GM21723 (cell line): ENCODE measurements around the gene CAPN10.

Source experiments
- ATAC-seq: cut with Tn5 transposase; IDR thresholded peaks from one replicate; pipeline ENCODE4 v1.9.1; 2021; ENCODE audit warnings: mild to moderate bottlenecking, moderate library complexity; ENCODE audit not compliant: unreplicated experiment

CAPN10 gene

DNA sequence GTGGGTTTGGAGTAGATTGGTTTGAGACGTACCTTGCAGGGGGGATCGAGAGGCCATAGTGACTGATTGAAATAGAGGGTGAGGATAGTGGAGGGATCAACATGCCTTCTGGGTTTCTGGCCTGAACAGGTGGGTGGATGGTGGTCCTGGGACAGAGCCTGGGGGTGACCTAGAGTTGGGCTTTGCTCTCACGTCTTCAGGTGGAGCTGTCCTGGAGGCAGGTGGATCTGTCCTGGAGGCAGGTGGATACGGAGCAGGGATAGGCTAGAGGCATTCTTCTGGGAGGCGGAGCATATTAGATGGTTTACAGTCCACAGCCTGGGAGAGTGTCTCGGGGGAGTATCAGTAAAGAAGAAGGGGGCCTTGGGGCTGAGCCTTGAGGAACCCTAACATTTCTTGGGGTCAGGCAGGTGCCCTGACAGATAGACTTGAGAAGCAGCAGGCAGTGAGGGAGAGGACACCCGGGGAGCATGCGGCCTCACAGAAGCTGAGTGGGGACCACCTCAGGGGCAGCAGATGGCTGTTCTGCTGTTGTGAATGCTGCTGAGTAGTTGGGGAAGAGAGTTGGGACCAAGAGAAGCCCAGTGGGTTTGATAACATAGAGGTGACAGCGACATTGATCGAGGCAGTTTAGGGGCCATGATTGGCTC lies 1.6 kb downstream of the CAPN10 start:
- ATAC-seq: no peak

DNA sequence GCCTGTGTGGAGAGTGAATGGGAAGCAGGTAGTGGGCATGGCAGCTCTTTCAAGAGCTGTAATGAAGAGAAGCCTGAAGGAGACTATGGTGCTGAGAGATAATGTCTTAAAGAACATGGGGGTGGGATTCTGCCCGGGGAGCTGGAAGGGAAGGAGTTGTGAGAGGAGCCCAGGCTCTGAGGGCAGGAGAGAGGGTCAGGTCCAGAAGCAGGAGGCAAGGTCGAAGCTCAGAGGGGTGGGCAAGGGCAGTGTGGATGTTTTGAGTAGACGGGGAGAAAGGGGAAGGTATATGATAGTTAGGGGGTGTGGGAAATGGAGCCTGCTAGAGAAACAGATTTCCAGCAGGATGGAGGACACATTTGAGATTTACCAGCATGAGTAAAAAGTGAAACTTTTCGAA lies 2.1 kb downstream of the CAPN10 start:
- ATAC-seq: no peak

DNA sequence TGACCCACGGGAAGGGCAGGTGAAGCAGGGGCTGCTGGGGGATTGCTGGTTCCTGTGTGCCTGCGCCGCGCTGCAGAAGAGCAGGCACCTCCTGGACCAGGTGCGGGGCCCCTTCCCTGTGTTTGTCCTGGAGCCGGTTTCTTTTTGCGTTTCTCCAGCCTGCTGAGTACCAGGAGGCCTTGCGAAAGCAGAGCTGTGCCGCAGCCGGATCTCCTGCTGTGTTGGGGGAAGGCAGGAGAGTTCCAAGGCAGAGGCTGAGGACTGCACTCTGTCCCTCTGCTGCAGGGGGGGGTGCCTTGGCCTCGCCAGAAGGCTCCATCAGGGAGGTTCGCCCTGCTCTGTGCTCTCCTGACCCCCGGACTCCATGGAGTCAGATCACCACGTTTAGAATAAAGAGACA lies 2.8 kb downstream of the CAPN10 start:
- ATAC-seq: no peak

DNA sequence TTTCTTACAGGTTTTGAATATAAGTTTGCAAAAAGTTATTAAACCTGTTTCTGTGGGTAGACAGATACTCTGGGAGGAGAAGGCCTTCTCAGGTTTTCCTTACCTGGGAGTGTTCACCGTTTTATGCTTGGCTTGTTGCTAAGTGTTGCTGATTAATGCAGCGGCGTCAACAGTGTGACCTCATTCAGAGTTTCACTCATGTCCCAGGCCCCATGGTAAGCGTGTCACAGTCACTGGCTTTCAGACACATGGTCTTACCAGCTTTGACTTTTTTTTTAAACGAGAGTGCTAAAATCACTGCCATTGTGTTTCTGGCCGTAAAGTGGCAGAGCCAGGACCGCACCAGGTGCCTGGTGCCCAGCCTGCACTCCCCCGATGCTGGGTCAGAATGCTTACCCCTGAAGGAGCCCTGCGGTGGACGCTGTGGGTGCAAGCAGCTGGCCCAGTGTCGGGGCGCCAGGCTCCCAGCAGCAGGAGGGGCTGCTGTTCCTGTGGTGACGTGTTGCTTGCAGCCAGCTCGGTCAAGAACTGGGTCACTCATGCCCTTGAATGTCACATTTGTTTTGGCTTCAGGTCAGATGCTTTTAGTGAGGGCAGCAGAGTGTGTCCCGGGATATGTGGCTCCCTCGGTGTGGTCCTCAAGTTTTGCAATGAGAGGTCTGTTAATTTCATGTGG lies 3.5 kb downstream of the CAPN10 start:
- no peak for ATAC-seq

DNA sequence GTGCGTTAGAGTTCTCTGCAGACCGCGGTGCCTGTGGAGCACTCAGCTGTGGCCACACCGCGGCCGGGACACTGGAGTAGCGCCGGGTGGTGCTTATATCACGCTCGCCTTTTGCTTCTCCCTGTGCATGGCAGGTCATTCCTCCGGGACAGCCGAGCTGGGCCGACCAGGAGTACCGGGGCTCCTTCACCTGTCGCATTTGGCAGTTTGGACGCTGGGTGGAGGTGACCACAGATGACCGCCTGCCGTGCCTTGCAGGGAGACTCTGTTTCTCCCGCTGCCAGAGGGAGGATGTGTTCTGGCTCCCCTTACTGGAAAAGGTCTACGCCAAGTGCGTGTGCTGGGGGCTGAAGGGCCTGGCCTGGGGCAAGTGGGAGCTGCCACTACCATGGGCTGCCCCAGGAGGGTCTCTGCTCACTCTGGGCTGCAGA lies 4.2 kb downstream of the CAPN10 start:
- no peak for ATAC-seq

DNA sequence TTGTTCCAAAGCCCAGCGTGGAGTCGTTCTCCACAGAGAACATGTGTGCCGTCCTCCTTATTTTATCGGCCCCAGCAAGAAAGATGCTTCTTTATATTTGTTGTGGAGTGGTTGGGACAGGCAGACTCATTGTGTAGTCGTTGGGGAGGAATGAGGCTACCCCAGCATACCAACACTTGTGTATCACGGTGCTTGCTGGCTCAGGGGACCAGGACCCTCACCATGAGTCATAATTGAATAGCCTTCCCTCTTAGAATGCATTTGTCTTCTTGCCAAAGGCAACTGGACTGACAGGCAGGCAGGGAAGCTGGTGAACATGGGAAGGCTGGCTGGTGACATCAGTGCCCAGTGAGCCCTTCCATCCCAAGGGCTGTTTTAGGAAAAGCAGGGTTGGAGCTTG lies 4.7 kb downstream of the CAPN10 start:
- ATAC-seq: no peak

DNA sequence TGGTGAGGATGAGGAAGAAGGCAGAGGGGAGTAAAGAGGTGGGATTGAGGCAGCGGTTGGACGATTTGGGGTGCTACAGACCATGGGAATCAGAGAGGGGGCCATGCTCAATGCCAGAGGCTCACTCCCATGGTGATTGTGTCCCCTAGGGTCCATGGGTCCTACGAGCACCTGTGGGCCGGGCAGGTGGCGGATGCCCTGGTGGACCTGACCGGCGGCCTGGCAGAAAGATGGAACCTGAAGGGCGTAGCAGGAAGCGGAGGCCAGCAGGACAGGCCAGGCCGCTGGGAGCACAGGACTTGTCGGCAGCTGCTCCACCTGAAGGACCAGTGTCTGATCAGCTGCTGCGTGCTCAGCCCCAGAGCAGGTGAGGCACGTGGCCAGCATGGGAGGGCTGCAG lies 5.2 kb downstream of the CAPN10 start:
- ATAC-seq: no peak

DNA sequence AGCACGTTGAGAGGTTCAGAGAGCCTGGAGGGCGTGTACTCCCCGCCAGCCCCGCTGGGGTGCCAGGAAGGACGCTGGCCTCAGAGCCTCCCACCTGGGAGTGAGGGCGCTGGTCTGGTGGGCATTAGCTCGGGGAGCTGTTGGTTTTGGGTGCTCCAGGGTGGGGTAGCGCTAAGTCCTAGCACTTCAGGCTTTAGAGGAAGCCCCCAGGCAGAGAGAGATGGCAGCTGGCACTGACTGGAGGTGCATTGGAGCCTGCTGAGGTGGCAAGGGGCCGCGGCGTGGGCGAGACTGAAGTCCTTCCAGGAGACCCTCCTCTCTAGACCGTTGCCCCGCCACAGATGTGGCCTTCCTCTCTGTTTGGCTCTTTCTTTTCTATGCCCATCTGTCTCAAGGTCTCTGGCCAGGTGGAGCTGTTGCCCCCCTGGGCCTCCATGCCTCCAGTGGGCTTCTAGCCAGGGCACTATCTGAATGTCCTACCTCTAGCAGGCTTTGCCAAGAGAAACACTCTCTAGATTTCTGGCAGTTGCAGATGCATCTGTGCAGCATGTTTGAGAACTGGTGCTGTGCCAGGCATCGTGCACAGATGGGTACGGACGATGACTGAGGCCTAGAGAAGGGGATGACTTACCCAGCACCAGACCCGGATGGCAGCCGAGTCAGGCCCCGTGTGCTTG lies 6.6 kb downstream of the CAPN10 start:
- ATAC-seq: no peak

DNA sequence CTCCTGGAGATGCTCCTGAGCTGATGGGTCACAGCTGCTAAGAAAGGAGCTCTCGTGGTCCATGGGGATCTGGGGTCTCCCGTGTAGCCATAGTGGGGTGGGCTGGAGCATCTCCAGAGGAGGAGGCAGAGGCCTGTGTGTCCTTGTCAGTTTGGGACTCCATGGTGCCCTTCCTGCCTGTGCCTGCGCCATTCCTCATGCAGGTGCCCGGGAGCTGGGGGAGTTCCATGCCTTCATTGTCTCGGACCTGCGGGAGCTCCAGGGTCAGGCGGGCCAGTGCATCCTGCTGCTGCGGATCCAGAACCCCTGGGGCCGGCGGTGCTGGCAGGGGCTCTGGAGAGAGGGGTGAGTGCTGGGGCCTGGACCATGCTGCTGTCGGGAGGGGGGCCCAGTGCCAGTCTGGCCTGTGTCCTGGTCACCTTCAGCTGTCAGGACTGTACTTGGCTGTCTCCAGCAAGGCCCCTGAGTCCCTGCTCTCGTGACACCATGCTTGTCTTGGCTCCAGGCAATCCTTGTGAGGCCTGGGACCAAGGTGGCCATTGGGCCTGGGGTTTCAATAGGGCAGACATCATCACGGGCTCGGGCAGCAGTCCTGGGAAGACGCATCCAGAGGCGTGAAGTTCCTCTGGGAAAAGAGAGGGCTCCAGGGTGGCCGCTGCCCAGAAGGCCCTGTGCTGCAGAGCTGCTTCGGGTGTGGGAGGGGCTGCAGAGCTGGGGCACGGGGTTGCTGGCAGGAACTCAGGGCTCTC lies 7.3 kb downstream of the CAPN10 start:
- ATAC-seq: no peak

DNA sequence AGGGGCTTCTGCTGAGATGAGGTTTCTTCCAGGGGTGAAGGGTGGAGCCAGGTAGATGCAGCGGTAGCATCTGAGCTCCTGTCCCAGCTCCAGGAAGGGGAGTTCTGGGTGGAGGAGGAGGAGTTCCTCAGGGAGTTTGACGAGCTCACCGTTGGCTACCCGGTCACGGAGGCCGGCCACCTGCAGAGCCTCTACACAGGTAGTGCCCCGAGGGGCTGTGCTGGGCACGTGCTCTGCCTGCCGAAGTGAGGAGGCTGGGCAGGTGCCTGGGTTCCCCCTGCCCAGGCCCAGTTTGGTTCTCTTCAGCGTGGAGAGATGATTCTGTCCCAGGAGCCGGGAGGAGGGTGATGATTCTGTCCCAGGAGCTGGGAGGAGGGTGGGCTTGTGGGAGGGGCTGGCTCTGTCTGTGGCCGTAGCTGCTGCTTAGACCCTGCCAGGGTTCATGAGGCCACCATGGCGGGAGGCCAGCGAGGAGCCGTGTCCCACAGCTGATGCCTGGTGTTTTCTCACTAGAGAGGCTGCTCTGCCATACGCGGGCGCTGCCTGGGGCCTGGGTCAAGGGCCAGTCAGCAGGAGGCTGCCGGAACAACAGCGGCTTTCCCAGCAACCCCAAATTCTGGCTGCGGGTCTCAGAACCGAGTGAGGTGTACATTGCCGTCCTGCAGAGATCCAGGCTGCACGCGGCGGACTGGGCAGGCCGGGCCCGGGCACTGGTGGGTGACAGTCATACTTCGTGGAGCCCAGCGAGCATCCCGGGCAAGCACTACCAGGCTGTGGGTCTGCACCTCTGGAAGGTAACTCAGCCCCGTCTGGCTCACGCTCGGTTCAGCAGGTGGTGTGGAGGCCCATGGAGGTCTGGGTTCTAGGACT lies 8.2 kb downstream of the CAPN10 start:
- no peak for ATAC-seq

DNA sequence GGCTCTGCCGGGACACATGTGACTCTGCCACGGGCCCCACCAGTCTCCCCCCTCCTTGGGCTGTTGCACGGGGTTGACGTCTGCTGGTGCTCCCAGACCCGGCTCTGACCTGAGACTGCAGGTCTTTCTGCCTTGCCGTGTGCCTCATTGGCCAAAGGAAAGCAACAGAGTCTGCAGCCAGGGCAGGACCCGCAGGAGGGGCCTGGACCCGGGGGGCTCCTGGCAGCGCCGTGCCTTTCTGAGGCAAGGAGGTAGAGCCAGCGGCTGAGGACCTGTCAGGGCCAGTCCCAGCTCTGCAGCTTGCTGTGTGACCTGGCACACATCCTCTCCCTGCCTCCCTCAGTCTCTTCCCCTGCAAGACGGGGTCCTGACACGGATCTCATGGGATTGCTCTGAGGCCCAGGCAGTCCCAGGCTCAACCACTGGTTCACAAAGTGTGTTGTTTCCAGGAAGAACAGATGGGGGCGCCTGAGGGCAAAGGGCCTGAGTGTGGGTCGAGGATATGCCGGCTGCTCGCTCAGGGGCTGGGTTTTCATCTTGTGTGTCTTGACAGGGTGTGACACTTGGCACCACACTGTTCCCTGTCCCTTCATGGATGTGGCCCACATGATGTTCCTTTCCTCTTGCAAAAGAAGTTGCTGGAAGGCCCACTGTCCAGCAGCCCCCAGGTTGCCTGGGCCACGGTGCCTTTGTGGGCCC lies 9.0 kb downstream of the CAPN10 start:
- no peak for ATAC-seq

DNA sequence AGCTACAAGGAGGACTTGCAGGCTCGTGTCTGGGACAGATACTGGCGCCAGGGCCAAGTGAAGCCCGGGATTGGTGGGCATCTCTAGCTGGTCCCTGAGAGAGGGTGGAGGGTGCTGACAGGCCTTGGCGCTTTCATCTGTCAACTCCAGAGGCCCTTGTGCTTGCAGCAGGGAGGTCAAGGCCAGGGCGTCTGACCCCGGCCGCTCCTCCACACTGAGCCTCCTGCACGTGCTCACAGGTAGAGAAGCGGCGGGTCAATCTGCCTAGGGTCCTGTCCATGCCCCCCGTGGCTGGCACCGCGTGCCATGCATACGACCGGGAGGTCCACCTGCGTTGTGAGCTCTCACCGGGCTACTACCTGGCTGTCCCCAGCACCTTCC lies 9.5 kb downstream of the CAPN10 start:
- no peak for ATAC-seq

DNA sequence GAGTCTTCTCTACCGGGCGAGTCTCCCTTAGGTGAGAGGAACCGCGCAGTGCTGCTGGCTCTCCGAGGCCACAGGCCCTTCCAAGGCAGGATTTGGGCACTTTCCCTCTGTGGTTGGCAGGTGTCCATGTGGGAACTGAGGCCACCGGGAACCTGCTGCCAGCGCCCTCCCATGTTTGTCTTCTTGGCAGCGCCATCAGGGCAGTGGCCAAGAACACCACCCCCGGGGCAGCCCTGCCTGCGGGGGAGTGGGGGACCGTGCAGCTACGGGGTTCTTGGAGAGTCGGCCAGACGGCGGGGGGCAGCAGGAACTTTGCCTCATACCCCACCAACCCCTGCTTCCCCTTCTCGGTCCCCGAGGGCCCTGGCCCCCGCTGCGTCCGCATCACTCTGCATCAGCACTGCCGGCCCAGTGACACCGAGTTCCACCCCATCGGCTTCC lies 10.0 kb downstream of the CAPN10 start:
- ATAC-seq: no peak

DNA sequence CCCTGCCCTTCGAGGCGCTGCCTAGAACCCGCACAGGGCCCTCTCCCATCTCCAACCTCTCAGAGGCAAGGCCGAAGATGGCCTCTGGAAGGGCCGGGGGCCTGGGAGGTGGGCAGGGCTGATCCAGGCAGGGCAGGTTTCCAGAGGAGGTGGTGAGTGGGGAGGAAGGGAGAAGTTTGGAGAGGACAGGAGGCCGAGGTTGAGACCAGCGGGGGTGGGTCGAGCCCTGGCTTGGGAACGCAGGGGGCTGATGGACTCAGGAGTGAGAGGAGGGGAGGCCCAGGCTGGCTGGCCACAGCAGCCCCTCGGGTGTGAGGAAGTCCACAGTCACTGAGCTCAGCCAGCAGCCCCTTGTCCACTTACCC lies 10.5 kb downstream of the CAPN10 start:
- ATAC-seq: no peak

DNA sequence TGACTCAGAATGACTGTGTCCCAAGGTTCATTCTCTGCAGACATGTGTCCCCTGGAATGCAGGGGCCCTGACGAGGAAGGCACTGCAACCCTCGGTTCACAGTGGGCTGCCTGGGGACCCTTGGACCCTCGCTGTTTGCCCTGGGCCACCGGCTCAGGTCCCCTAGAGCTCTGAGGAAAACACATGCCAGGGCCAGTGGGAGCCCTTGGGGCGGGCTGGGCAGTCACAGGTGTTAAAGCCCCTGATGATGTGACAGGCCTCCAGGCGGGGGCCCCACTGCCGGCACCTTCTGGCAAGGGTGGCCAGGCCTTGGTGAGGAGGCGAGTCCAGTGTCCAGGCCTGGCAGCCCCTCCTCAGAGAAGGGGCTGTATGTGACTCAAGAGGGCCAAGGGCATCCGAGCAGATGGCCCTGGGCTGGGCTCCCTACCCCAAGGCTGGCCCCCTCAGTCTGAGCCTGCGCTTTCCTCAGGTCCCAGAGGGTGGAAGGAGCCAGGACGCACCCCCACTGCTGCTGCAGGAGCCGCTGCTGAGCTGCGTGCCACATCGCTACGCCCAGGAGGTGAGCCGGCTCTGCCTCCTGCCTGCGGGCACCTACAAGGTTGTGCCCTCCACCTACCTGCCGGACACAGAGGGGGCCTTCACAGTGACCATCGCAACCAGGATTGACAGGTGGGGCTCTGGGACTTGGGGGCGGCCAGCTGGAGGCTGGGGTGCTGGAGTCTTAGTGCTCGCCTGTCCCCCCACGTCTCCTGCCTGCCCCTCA lies 11.1 kb downstream of the CAPN10 start:
- ATAC-seq: no peak

DNA sequence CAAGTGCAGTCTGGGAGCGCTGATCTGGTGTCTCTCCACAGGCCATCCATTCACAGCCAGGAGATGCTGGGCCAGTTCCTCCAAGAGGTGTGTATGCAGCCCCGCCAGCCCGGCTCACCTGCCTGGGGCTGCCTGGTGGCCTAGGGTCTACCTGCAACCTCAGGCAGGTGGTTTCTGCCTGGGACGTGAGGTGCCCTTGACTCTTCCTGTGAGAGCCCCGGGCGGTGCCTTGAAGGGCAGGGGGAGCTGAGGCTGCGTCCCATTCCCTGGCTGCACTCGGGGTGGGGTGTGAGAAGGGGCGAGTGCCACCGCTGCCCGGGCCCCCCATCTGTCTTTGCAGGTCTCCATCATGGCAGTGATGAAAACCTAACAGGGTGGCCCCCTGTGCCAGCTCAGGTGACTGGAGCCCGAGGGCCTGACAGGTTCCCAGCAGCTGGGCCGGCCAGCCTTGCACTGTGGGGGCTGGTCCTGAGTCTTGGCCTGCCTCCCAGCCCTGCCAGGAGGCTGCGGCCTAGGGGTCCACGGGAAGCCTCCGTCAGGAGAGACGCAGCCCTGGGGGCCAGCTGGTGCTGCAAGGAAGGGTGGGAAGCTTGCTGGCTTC lies 11.9 kb downstream of the CAPN10 start:
- no peak for ATAC-seq

DNA sequence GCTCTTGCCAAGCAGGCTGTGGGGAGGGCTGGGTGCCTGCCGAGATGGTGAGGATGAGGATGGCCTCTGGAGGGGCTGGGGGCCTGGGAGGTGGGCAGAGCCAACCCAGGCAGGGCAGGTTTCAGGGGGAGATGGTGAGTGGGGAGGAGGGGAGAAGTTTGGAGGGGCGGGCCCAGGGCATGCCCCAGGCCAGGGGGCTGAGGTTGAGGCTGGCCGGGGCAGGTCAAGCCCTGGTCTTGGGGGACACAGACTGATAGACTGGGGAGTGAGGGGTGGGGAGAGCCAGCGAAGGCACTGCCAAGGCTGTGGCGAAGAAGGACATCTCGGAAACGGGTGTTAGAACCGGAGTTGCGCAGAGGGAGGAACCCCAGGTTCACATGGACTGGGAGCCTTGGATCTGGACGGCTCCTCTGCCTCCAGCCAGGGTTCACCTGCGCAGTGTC lies 12.6 kb downstream of the CAPN10 start:
- no peak for ATAC-seq

DNA sequence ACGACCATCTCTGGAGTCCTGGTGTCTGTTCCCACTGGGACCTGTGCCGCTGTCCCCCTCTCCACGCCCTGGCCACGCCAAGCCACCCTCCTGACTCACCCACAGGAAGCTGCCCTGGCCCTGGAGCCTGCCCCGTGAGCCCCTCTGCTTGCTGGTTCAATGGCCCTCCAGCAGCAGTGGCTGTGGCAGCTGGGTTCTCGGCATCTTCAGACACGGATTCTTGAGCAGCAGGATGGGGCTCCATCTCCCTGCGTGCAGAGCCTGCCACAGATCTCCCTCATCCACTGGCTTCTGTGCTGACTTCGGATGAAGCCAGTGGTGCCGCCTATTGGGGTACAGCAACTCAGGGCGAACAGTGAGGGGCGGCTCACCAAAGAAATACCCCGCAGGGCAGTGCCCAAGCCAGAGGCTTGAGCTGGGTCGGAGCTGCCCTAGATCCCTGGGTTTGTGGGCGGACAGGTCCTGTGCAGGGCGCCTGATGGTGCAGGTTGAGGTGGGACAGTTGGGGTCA lies 14.0 kb downstream of the CAPN10 start:
- no peak for ATAC-seq
